Body of pancreas (tissue), 4 donors: ENCODE results near the gene GTF2B. TPM values are rescaled to one million over a fixed set of nuclear protein-coding genes. Genes with fewer than 3 reads are reported as not detected.
"Not testable (repeated sequence)": the region's sequence is repeated elsewhere in the genome, so short reads cannot be mapped to it uniquely, and the experiment has no call there.

Experiments
- ATAC-seq: fragments of 150-250 bp; one replicate; pipeline ENCODE4 v1.9.1; 2016
- DNase-seq, 4 donors: peaks; one replicate each; pipeline ENCODE4 v3.0.0-alpha.2; 2019
- H3K27ac ChIP-seq, 4 donors: fragments of 200-600 bp; sonication (generic); 1 replicate in 3 of 4; 2 replicates in 1 of 4; pipeline versions ENCODE4 v1.5.1 to v1.6.1; 2016 to 2019; ENCODE audit warnings: mild to moderate bottlenecking in 1 of 4, mixed read lengths in 1 of 4, moderate library complexity in 1 of 4
- H3K27me3 ChIP-seq, 2 donors: fragments of 200-600 bp; sonication (generic); one replicate each; pipeline ENCODE4 v1.6.0; 2016; ENCODE audit warnings: mild to moderate bottlenecking in 1 of 2
- H3K36me3 ChIP-seq, 2 donors: fragments of 200-600 bp; sonication (generic); replicated peaks in 1 of 2; 2 replicates each; pipeline ENCODE4 v1.5.1; 2016; ENCODE audit warnings: low read depth in 2 of 2; ENCODE audit not compliant: insufficient read depth in 1 of 2
- H3K4me1 ChIP-seq: fragments of 200-600 bp; sonication (generic); one replicate; pipeline ENCODE4 v1.6.0; 2016
- H3K4me3 ChIP-seq, 2 donors: fragments of 200-600 bp; sonication (generic); 1 replicate in 1 of 2; 2 replicates in 1 of 2; pipeline ENCODE4 v1.5.1; 2016 to 2019
- H3K9me3 ChIP-seq, 3 donors: fragments of 200-600 bp; sonication (generic); 1 replicate in 2 of 3; 2 replicates in 1 of 3; pipeline ENCODE4 v1.5.1; 2016
- CTCF ChIP-seq, 7 experiments: fragments of 450-650 bp in 4 of 7; fragments of 200-600 bp in 3 of 7; sonication (generic) in 3 of 7; IDR thresholded peaks; one replicate each; pipeline ENCODE4 v1.5.1; 2016 to 2019; ENCODE audit warnings: antibody characterized with exemption in 7 of 7
- POLR2A ChIP-seq, 3 donors: fragments of 450-650 bp; IDR thresholded peaks; one replicate each; pipeline ENCODE4 v1.6.1; 2016; ENCODE audit warnings: antibody characterized with exemption in 3 of 3, mild to moderate bottlenecking in 2 of 3
- WGBS, 2 donors: methylation state at CpG; one replicate each; pipeline ENCODE4 v1.1.5; 2017; 5-methylcytosine and 5-hydroxymethylcytosine counted together
- intact Hi-C: fragments of 100-400 bp; cut with DNase I; formaldehyde crosslinking; loops from one replicate; pipeline ENCODE4 v1.15.1; 2023
- total RNA-seq, 2 donors: library from RNA; depleted of rRNA; stranded (reverse); fragments of >200 nt; gene quantifications; one replicate each; pipeline ENCODE4 v1.1.0, GENCODE V29; 2016

Gene GTF2B
- total RNA-seq, 2 donors from 2014 or later: 5.9 to 16.9 TPM

DNA sequence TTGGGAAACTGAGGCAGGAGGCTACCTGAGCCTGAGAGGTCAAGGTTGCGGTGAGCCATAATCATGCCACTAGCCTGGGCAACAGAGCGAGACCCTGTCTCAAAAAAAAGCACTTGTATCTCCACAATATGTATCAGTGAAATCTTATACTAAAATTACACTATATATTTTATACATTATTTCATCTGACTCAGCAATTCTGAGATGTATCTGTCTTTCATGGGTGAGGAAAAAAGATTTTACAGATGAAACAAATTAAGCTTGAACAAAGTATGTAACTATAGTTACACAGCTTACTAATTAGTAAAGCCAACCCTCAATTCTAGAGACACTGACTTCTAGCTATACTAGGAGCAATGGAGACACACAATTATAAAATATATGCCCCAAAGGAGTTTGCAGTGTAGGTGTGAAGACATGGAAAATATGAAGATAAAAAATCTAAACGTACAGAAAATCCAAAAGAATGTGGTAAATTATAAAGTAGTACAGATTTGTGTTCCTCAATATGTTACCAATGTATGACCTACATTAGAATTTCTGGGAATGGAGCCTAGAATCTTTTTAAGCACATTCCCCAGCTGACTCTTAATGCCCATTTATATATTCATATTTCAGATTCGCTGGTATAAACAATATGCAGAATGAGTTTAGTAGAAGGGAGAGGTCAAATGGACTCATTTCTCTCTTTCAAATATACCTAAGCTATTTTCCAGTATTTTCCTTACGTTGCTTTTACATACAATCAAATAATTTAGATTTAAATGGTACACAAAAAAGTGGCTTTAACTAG lies 14.6 kb downstream of the GTF2B start:
- H3K9me3 ChIP-seq: no peaks in the 10 kb centered on the region
- H3K27me3 ChIP-seq: no peaks in the 10 kb centered on the region
- 47 to 48% methylated on average over 5 of the region's 5 CpGs for WGBS, 2 donors
- H3K4me1 ChIP-seq: peaks cover 27% of the 10 kb centered on the region
- H3K4me3 ChIP-seq: no peak overlapping the region
- ATAC-seq (no peak), DNase-seq (no peak)
- no peak overlapping the region for H3K27ac ChIP-seq
- no peak for TF ChIP-seq CTCF (IDR thresholded peaks at IDR 0.05)
- TF ChIP-seq POLR2A (IDR thresholded peaks at IDR 0.05): no peak
- peaks cover 0 to 3% of the 10 kb centered on the region in 2 donors for H3K36me3 ChIP-seq
- intact Hi-C loops: loop anchor here (10.0 kb wide), 1 partner anchor 222 kb away; no protein-coding TSS in a partner anchor

- DNase-seq: no peak
- Histone ChIP-seq H3K4me3 (no peak overlapping the region), H3K4me1 (peaks cover 27% of the 10 kb centered on the region), H3K9me3 (no peaks in the 10 kb centered on the region), H3K36me3 (no peaks in the 10 kb centered on the region), H3K27me3 (no peaks in the 10 kb centered on the region), H3K27ac (no peak overlapping the region)
- no peak for ATAC-seq
- no peak for TF ChIP-seq CTCF (IDR thresholded peaks at IDR 0.05)
- TF ChIP-seq POLR2A (IDR thresholded peaks at IDR 0.05): no peak
- intact Hi-C loops: loop anchor here (10.0 kb wide), 1 partner anchor 221 kb away; no protein-coding TSS in a partner anchor
- 77 to 83% methylated on average over 4 of the region's 4 CpGs for WGBS, 2 donors
Observed at GRCh38 chr1:88875595-88875994, 15.8 kb downstream of the GTF2B start.

DNA sequence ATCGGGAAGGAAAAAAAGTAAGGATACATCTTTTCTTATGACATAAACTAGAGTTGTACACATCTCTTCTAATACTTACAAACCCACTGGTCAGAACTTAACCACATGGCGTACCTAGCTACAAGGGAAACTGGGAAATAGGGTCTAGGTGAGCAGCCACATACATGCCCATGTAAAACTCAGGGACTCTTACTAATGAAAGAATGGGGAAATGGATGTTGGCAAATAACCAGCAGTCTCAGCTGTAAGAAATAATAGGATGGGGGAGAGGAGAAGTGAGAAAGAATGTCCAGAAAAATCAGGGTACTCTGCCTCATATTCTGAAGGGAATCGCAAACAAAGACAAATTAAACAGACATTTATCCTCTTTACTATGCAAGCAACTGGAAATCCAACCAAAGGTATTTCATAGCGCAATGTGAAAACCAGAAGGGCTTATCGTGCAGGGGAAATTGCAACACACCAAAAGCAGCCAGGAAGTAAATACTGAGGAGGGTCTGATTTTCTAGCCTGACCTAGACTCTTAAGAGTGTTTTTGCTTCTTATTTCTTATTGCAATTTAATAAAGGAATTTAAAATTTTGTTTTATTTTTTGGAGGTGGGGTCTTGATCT lies 17.5 kb downstream of the GTF2B start:
- no peak for ATAC-seq
- TF ChIP-seq CTCF (IDR thresholded peaks at IDR 0.05) (no peak), POLR2A (IDR thresholded peaks at IDR 0.05) (no peak)
- DNase-seq: no peak
- 48 to 65% methylated on average over 5 of the region's 5 CpGs for WGBS, 2 donors
- H3K4me3 ChIP-seq: no peak overlapping the region
- H3K36me3 ChIP-seq: no peaks in the 10 kb centered on the region
- intact Hi-C loops: loop anchor here (10.0 kb wide), 1 partner anchor 219 kb away; no protein-coding TSS in a partner anchor
- H3K9me3 ChIP-seq: no peaks in the 10 kb centered on the region
- H3K4me1 ChIP-seq: peaks cover 25% of the 10 kb centered on the region
- H3K27me3 ChIP-seq: no peaks in the 10 kb centered on the region
- peak overlapping the region in 1 of 4 donors; percentile 3 for H3K27ac ChIP-seq

- H3K27me3 ChIP-seq, H3K27ac ChIP-seq, H3K4me3 ChIP-seq, H3K9me3 ChIP-seq, ATAC-seq, H3K36me3 ChIP-seq, DNase-seq: not testable (repeated sequence)
- 96 to 99% methylated on average over 13 to 14 of the region's 14 CpGs for WGBS, 2 donors
- intact Hi-C loops: loop anchor here (10.0 kb wide), 1 partner anchor 215 kb away; no protein-coding TSS in a partner anchor
- peaks cover 15% of the 10 kb centered on the region for H3K4me1 ChIP-seq
Observed at GRCh38 chr1:88869644-88870043, 21.7 kb downstream of the GTF2B start.

DNA sequence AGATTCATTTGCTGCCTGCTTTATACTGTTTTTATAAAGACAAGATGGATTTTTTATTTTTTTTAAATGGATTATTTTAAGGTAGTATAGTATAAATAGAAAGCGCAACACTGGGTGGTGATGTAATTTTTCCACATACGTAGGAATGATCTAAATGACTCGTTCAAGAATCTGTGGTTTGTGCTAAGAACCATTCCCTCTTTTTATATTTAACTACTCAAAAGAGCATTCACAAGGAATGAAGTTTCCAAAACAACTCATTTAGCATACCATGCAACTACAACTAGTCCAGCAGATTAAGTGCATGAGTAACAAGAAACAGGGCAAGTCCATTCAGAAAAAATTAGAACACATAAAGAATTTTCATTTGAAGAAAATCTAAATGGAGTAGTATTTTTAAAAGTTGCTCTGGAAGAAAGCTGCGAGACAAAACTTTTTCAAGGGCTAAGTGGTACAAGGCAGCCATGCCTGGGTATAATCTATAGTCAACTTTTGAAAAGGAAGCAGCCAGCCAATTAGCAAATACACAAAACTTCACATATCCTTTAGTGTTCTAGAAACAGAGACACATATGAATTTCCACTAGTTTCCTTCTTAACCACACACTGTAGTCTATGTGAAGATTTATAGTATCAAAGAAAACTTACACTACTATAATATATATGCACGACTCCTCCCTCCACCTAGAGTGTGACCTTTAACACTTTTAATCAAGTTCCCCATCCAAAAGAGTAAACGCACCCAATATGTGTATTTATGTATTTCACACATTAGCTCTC lies 23.4 kb downstream of the GTF2B start:
- Histone ChIP-seq H3K9me3 (no peaks in the 10 kb centered on the region), H3K4me3 (no peak overlapping the region), H3K27me3 (no peaks in the 10 kb centered on the region), H3K27ac (no peak overlapping the region), H3K4me1 (peaks cover 15% of the 10 kb centered on the region), H3K36me3 (peaks cover 0 to 6% of the 10 kb centered on the region in 2 donors)
- DNase-seq (no peak), ATAC-seq (no peak)
- TF ChIP-seq POLR2A (IDR thresholded peaks at IDR 0.05): no peak
- no peak for TF ChIP-seq CTCF (IDR thresholded peaks at IDR 0.05)
- WGBS, 2 donors: 69 to 74% methylated on average over 6 of the region's 6 CpGs
- intact Hi-C loops: no loop called here
